Gastroesophageal sphincter (tissue), 3 donors: ENCODE results near the gene RNF44.
"Not testable (repeated sequence)": the region's sequence is repeated elsewhere in the genome, so short reads cannot be mapped to it uniquely, and the experiment has no call there.

Source experiments
- EP300 ChIP-seq: sonication (generic); formaldehyde crosslinking; IDR thresholded peaks from one replicate; pipeline ENCODE4 v1.6.1; 2017; ENCODE audit warnings: antibody characterized with exemption, mild to moderate bottlenecking
- POLR2A ChIP-seq, 2 donors: fragments of 450-650 bp; IDR thresholded peaks; one replicate each; pipeline ENCODE4 v1.6.1; 2017; ENCODE audit warnings: antibody characterized with exemption in 2 of 2, mild to moderate bottlenecking in 2 of 2, moderate library complexity in 1 of 2
- POLR2AphosphoS5 ChIP-seq: sonication (generic); formaldehyde crosslinking; IDR thresholded peaks from one replicate; pipeline ENCODE4 v1.6.1; 2017; ENCODE audit warnings: antibody characterized with exemption
- TF ChIP-seq, protein P1 (sequence below), 4 experiments: fragments of 200-600 bp in 2 of 4; fragments of 450-650 bp in 2 of 4; sonication (generic) in 1 of 4; IDR thresholded peaks; one replicate each; pipeline ENCODE4 v1.5.1; 2017 to 2019; ENCODE audit warnings: antibody characterized with exemption in 4 of 4, mild to moderate bottlenecking in 2 of 4, moderate library complexity in 2 of 4

DNA sequence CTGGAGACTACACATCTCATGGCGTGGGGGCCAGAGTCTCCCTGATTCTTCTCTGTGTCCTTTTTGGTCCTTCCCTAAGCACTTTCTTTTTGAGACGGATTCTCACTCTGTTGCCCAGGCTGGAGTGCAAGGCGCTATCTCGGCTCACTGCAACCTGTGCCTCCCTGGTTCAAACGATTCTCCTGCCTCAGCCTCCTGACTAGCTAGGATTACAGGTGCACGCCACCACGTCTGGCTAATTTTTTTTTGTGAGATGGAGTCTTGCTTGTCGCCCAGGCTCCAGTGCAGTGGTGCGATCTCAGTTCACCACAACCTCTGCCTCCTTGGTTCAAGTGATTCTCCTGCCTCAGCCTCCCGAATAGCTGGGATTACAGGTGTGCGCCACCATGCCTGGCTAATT lies 13.7 kb upstream of the RNF44 start:
- TF ChIP-seq, protein P1, sequence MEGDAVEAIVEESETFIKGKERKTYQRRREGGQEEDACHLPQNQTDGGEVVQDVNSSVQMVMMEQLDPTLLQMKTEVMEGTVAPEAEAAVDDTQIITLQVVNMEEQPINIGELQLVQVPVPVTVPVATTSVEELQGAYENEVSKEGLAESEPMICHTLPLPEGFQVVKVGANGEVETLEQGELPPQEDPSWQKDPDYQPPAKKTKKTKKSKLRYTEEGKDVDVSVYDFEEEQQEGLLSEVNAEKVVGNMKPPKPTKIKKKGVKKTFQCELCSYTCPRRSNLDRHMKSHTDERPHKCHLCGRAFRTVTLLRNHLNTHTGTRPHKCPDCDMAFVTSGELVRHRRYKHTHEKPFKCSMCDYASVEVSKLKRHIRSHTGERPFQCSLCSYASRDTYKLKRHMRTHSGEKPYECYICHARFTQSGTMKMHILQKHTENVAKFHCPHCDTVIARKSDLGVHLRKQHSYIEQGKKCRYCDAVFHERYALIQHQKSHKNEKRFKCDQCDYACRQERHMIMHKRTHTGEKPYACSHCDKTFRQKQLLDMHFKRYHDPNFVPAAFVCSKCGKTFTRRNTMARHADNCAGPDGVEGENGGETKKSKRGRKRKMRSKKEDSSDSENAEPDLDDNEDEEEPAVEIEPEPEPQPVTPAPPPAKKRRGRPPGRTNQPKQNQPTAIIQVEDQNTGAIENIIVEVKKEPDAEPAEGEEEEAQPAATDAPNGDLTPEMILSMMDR (IDR thresholded peaks at IDR 0.05), result not testable (repeated sequence)
- TF ChIP-seq POLR2AphosphoS5; EP300; POLR2A (IDR thresholded peaks at IDR 0.05): not testable (repeated sequence)
